ENCODE results near the gene SLC6A19.
"Not testable (repeated sequence)": the region's sequence is repeated elsewhere in the genome, so short reads cannot be mapped to it uniquely, and the experiment has no call there.

SLC6A19 gene

DNA sequence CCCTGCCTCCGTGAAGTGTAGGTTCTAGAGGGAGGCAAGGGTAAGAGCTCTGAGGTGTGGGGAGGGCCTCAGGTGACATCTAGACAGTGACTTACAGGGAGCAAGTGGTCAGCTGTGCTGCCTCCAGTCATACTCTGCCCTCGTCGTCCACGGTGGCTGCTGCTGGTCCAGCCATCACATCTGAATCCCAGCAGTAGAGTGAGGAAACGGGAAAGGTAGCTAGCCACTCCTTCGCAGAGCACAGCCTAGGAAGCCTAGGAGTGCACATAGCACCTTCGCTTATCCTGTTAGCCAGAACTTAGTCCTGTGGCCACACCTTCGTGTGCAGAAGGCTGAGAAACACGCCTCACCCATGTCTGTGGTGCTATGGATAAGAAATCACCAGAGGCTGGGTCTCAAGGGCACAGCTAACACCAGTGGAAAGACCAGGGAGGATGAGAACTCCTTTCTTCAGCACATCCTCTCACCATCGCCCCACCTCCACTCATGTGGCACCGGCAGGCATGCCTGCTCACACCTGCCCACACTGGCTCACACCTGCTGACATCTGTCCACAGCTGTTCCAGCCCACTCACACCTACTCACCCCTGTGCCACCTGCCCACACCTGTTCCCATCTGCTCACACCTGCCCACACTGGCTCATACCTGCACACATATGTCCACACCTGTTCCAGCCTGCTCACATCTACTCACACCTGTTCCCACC is 44.5 kb upstream of the SLC6A19 start:
- in situ Hi-C loops (cut with HindIII; ENCODE audit: low sequenced_read_pairs) = loop anchor here (25.0 kb wide), 1 partner anchor 220 kb away; no protein-coding TSS in a partner anchor
- TF ChIP-seq, protein P1, sequence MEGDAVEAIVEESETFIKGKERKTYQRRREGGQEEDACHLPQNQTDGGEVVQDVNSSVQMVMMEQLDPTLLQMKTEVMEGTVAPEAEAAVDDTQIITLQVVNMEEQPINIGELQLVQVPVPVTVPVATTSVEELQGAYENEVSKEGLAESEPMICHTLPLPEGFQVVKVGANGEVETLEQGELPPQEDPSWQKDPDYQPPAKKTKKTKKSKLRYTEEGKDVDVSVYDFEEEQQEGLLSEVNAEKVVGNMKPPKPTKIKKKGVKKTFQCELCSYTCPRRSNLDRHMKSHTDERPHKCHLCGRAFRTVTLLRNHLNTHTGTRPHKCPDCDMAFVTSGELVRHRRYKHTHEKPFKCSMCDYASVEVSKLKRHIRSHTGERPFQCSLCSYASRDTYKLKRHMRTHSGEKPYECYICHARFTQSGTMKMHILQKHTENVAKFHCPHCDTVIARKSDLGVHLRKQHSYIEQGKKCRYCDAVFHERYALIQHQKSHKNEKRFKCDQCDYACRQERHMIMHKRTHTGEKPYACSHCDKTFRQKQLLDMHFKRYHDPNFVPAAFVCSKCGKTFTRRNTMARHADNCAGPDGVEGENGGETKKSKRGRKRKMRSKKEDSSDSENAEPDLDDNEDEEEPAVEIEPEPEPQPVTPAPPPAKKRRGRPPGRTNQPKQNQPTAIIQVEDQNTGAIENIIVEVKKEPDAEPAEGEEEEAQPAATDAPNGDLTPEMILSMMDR (IDR thresholded peaks at IDR 0.05; ENCODE audit: low read depth, low read length, missing control alignments) = no peak
- no peak overlapping the region for H3K4me3 ChIP-seq (ENCODE audit: low read depth, low read length)
- no peak for DNase-seq (ENCODE audit: low read depth)

DNA sequence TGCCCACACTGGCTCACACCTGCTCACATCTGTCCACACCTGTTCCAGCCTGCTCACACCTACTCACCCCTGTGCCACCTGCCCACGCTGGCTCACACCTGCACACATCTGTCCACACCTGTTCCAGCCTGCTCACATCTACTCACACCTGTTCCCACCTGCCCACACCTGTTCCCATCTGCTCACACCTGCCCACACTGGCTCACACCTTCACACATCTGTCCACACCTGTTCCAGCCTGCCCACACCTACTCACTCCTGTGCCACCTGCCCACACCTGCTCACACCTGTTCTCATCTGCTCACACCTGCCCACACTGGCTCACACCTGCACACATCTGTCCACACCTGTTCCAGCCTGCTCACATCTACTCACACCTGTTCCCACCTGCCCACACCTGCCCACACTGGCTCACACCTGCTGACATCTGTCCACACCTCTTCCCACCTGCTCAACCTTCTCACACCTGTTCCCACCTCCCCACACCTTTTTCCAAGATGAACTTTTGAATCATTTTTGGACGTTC is 43.9 kb upstream of the SLC6A19 start:
- DNase-seq (ENCODE audit: low read depth); H3K4me3 ChIP-seq (ENCODE audit: low read depth, low read length): not testable (repeated sequence)
- in situ Hi-C loops (cut with HindIII; ENCODE audit: low sequenced_read_pairs) = loop anchor here (25.0 kb wide), 1 partner anchor 220 kb away; no protein-coding TSS in a partner anchor

DNA sequence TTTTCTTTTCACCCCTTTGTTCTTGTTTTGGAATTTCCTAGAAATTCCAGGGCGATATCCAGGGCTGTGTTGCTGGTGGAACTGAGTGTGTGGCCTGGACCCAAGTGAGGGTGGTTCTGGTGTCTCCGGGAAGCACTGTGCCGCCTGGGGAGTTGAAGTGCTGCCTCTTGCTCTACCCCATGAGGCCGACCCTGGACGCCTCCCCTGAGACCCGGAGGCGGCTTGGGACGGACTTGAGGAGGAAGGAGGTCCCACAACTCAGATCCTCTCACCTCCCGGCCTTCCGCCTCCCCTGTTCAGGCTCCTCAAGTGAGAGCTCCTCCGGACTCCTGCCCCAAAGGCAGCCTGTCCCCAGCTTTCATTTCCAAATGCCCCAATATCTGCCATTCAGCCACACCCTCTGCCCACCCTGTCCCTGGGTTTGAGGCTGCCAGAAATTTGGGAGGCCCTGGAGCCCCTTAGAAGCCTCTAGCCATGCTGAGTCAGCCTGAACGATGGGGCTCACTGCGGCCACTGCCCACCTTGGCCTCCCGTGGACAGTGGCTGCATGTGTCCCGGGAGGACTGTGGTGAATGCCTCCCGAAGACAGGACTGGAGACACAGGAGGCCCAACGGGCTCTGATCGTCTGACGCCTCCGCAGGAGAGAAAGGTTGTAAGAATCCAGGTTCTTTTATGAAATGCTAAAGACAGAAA is 42.6 kb upstream of the SLC6A19 start:
- no peak overlapping the region for H3K4me3 ChIP-seq (ENCODE audit: low read depth, low read length)
- in situ Hi-C loops (cut with HindIII; ENCODE audit: low sequenced_read_pairs) = loop anchor here (25.0 kb wide), 1 partner anchor 221 kb away; no protein-coding TSS in a partner anchor
- no peak for DNase-seq (ENCODE audit: low read depth)
- TF ChIP-seq, protein P1 (IDR thresholded peaks at IDR 0.05; ENCODE audit: low read depth, low read length, missing control alignments) = no peak

DNA sequence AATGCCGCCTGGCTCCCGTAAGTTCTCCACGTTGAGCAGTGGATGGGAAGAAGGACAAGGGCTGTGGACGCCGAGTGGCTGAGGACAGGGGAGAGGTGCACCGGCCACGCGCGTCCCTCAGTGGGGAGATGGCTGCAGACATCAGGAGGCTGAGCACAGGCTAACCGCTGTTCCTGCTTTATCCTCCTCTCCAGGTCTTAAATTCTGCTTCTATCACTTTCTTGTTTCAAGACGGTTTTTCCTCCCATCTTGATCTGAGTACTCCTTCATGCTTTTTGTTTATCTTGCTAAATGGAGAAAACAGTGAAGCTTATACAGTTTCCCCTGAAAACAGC is 42.1 kb upstream of the SLC6A19 start:
- TF ChIP-seq, protein P1 (IDR thresholded peaks at IDR 0.05; ENCODE audit: low read depth, low read length, missing control alignments) = no peak
- no peak for DNase-seq (ENCODE audit: low read depth)
- H3K4me3 ChIP-seq (ENCODE audit: low read depth, low read length) = no peak overlapping the region
- in situ Hi-C loops (cut with HindIII; ENCODE audit: low sequenced_read_pairs) = loop anchor here (25.0 kb wide), 1 partner anchor 222 kb away; no protein-coding TSS in a partner anchor

DNA sequence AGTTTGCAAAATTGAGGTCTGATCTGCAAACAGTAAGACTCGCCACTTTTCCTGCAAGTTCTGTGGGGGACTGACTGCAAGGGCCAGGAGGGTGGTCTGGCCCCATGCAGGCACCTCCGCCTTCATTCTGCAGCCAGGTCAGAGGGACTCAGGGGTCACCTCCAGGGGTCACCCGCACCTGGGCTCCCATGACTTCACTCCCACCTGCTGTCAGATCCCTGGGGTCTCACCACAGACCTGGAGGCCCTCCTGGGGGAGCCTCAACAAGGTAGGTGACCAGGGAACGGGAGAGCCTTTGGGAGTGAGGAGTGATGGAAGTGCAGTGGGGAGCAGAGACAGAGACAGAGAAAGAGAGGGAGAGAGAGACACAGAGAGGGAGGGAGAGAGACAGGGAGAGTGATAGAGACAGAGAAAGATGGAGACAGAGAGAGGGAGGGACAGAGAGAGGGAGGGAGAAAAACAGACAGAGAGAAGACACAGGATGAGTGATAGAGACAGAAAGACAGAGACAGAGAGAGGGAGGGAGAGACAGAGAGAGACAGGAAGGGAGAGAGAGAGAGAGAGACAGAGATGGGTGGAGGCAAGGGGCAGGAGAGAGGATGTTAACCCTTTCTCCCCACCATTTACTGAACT is 41.5 kb upstream of the SLC6A19 start:
- TF ChIP-seq, protein P1 (IDR thresholded peaks at IDR 0.05; ENCODE audit: low read depth, low read length, missing control alignments) = no peak
- in situ Hi-C loops (cut with HindIII; ENCODE audit: low sequenced_read_pairs) = loop anchor here (25.0 kb wide), 1 partner anchor 223 kb away; no protein-coding TSS in a partner anchor
- no peak overlapping the region for H3K4me3 ChIP-seq (ENCODE audit: low read depth, low read length)
- DNase-seq (ENCODE audit: low read depth) = no peak

DNA sequence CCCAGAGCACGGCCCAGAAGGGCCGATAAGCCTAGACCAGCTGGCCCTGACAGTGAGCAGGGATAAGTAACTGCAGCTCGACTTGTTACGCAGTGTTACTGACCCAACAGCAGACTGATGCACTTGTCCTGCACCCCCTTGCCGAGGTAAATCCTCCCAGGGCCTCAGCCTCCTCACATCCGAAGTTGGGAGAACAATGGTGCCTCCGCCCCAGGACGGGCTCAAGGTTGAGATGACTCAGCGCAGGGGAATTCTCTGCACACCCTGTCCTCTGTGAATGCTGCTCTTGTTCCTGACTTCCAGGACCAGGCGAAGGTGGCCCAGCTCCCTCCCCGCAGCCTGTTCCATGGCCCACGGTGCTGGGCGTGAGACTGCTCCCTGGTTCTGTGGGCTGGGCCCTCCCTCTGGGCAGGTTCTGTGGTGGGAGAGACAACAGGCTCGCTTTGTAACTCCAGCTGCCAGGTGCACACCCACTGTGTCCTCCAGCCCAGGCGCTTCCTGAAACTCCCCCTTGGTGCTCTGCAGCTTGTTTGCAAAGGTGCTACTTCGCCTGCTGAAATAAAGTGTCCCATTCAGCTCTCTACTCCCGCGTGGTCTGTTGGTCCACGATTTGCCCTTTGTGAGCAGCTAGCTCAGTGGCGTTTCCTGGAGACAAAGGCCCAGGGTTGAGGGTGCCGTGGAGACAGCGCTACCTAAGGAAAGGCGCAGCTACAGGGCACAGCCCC is 40.1 kb upstream of the SLC6A19 start:
- TF ChIP-seq, protein P1 (IDR thresholded peaks at IDR 0.05; ENCODE audit: low read depth, low read length, missing control alignments) = no peak
- in situ Hi-C loops (cut with HindIII; ENCODE audit: low sequenced_read_pairs) = loop anchor here (25.0 kb wide), 1 partner anchor 224 kb away; no protein-coding TSS in a partner anchor
- H3K4me3 ChIP-seq (ENCODE audit: low read depth, low read length) = no peak overlapping the region
- no peak for DNase-seq (ENCODE audit: low read depth)

Measured in astrocyte of the cerebellum (primary cell).